NCI-H460 (cell line): Measurements from ENCODE around the gene PFDN1. TPM values are rescaled to one million over a fixed set of nuclear protein-coding genes. Genes with fewer than 3 reads are reported as not detected.
"Not testable (repeated sequence)": the region's sequence is repeated elsewhere in the genome, so short reads cannot be mapped to it uniquely, and the experiment has no call there.

Source experiments
- DNase-seq: peaks from one replicate; pipeline ENCODE4 v3.0.0-alpha.2; 2016; ENCODE audit warnings: low read depth; ENCODE audit errors: extremely low read depth
- total RNA-seq: library from RNA; depleted of rRNA; stranded (reverse); fragments of >200 nt; shearing (Covaris generic); gene quantifications from 2 replicates; pipeline ENCODE4 v1.2.3, GENCODE V29; 2014; rRNA removed

Gene PFDN1
- total RNA-seq, 1 experiment from 2014 or later: 84.3 TPM

DNA sequence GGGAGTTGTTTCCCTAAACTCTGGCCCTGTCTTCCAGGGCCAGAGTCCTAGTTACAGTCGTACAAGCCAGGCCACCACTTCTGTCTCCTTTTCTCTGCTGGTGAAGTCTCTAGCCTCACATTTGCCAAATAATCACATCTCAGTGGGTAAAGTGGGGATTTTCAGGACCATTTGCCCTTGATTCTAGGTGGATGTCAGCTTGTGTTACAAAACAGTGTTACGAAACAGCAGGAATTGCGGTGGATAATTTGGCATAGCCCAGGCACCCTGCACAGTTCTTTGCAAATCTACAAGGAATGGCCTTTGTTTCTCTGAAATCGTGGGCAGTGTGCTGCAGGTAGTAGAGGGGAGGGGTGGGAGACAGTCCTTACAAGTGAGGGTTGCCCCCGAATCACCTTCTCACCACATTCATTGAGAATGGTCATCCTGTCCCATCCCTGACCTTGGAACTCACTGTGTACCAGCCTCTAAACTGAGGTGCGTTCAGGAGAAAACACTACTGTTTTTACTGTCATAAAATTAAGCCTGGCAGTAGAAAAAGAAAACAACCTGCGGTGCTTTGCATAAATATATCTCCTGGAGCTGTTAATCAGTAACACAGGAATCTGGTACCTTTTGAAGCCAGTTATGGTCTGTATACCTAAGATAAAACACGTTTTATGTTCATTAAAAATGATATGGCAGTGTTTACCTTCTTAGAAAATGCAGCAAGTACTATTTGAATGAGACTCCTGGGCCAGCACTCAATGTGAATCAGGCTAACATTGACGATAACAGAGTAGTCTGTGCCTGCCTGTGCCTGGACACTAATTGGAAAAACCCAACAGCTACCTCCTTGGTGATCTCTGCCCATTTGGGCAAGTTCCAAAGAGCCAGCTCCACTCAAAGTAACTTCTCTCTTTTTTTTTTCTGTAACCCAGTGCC lies 83.6 kb downstream of the PFDN1 start:
- DNase-seq: no peak

DNA sequence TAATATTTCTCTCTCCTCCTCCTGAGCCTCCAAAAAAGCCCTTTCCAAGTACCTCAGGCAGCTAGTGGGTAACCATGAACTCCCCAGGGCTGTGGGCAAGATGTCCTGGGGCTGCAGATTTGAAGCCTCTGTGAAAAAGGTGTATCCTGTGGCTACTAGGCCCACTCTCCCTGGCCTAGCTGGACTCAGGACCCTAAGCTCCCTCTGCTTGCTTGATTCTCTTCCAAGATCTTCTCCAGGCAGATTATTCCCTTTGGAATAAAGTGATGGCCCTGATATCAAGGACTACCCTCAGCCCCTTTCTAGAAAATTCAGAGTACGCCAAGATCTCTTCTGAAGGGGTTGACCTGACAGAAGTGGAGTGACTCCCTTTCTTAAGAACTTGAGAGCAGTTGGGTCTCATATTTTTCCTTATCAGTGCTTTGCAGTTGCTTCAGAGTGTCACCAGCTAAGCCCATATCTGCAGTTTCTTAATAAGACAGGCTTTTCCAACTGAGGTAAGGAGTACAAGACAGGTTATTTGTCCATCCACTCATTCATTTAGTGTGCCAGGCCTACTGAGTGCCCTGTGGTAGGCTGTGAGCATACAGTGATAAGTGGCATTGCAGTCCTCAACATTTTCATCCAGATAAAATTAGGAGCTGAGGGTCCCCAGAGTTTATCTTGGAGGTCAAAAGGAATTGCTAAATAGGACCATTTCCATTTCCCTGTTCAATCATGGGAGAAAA lies 85.4 kb downstream of the PFDN1 start:
- DNase-seq: no peak

- no peak for DNase-seq
Measured at GRCh38 chr5:140216478-140217074, 86.3 kb downstream of the PFDN1 start.

GRCh38 chr5:140215276-140215675 lies 87.6 kb downstream of the PFDN1 start:
- DNase-seq: no peak

GRCh38 chr5:140214831-140215230 lies 88.1 kb downstream of the PFDN1 start:
- DNase-seq: no peak

DNA sequence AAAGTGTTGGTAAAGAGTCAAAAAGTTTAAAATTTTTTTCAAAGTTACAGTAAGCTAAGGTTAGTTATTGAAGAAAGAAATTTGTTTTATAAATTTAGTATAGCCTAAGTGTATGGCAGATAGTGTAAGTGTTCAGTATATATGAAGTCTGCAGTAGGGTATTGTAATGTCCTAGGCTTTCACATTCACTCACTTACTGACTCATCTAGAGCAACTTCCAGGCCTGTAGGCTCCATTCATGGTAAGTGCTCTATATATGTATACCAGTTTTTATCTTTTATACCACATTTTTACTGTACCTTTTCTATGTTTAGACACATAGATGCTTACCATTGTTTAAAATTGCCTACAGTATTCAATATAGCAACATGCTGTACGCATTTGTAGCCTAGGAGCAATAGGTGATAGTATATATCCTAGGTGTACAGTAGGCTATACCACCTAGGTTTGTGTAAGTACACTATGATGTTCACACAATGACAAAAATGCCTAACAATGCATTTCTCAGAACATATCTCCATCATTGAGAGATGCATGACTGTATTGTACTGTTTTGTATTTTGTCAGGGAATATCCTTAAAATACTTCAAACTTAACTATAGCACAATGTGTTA lies 89.4 kb downstream of the PFDN1 start:
- no peak for DNase-seq

GRCh38 chr5:140208065-140208464 lies 94.8 kb downstream of the PFDN1 start:
- DNase-seq: no peak

GRCh38 chr5:140207250-140207964 lies 95.5 kb downstream of the PFDN1 start:
- DNase-seq: no peak

GRCh38 chr5:140205952-140206351 lies 96.9 kb downstream of the PFDN1 start:
- DNase-seq: no peak

GRCh38 chr5:140205216-140205615 lies 97.7 kb downstream of the PFDN1 start:
- no peak for DNase-seq

GRCh38 chr5:140202610-140203009 lies 100.3 kb downstream of the PFDN1 start:
- DNase-seq: no peak

GRCh38 chr5:140202078-140202477 lies 100.8 kb downstream of the PFDN1 start:
- no peak for DNase-seq

DNA sequence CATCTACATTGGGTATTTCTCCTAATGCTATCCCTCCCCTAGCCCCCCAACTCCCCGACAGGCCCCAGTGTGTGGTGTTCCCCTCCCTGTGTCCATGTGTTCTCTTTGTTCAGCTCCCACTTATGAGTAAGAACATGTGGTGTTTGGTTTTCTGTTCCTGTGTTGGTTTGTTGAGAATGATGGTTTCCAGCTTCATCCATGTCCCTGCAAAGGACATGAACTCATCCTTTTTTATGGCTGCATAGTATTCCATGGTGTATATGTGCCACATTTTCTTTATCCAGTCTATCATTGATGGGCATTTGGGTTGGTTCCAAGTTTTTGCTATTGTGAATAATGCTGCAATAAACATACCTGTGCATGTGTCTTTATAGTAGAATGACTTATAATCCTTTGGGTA lies 104.0 kb downstream of the PFDN1 start:
- not testable (repeated sequence) for DNase-seq

DNA sequence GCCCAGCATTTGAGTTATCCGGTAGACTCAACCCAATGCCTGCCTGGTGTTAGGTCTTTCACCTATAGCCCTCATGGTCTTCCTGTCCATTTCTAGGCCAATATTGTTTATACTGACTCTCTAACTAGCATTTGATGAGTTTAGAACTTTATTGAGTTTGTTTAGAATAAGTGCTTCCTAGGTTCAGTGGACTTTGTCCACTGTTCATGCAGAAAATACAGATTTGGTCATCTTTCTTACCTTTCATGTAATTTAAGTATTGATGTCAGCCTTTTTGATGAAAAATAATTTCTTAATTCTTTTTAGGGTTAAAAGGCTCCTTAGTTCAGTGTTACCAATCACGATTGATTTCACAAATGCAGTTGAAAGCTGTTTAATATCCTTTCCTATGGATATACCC lies 105.9 kb downstream of the PFDN1 start:
- DNase-seq: no peak

GRCh38 chr5:140196115-140196814 lies 106.6 kb downstream of the PFDN1 start:
- DNase-seq: no peak

Other genes starting within 250 kb of the PFDN1 start
- 8.6 and 10.2 TPM in 2 replicates for gene PURA, start 189.0 kb downstream of the PFDN1 start, total RNA-seq
- 1.8 and 2.6 TPM in 2 replicates for gene IGIP, start 177.2 kb downstream of the PFDN1 start, total RNA-seq
- gene CYSTM1, start 127.9 kb downstream of the PFDN1 start, total RNA-seq: 59.7 and 70.1 TPM in 2 replicates
- gene HBEGF, start 43.5 kb upstream of the PFDN1 start, total RNA-seq: 5.4 and 6.1 TPM in 2 replicates
- gene SLC4A9, start 57.1 kb upstream of the PFDN1 start, total RNA-seq: not detected in 2 replicates
- 47.5 and 59.7 TPM in 2 replicates for gene ANKHD1, start 98.7 kb upstream of the PFDN1 start, total RNA-seq
- 1.4 and 1.7 TPM in 2 replicates for gene EIF4EBP3, start 244.6 kb upstream of the PFDN1 start, total RNA-seq